Sigmoid colon (tissue), 3 donors: ENCODE measurements around the gene BATF2.

Experiments
- POLR2A ChIP-seq, 2 donors: fragments of 450-650 bp; IDR thresholded peaks; one replicate each; pipeline ENCODE4 v1.6.1; 2016; ENCODE audit warnings: antibody characterized with exemption in 2 of 2, mild to moderate bottlenecking in 2 of 2, moderate library complexity in 2 of 2
- TF ChIP-seq, protein P1 (sequence below), 4 experiments: fragments of 450-650 bp in 3 of 4; fragments of 200-600 bp in 1 of 4; IDR thresholded peaks; one replicate each; pipeline ENCODE4 v1.5.1; 2016 to 2019; ENCODE audit warnings: antibody characterized with exemption in 4 of 4, mild to moderate bottlenecking in 3 of 4, moderate library complexity in 2 of 4

DNA sequence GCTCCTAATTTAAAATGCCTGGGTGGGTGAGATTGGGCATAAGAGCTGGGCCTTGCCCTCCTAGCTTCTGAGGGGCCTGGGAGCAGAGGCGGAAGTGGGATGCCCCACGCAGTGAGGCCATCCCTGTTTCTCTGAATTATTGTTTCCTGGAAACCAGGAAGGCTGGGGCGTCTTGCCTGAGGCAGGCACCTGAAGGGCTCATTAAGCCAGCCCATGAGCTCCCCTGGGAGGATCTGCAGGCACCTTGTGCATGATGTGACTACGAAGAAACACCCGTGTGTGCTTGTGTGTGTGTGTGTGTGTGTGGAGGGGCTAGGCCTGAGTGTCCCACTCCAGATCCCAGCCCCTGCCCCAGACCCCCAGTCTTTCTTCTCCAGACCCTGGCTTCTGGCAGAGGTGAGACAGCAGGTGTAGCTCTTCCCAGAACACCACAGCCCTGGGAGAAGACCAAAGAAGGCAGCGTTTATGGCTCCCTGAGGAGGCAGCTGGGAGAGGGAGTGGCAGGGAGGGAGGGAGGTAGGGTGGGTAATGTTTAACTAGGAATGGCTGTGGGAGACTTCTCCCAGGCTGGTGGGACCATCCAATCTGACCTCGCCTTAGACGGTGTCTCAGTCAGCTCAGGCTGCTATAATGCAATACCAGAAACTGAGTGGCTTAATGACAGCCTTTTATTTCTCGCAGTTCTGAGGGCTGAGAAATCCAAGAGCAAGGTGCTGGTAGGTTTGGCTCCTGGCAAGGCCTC is 2.1 kb upstream of the BATF2 start:
- TF ChIP-seq, protein P1, sequence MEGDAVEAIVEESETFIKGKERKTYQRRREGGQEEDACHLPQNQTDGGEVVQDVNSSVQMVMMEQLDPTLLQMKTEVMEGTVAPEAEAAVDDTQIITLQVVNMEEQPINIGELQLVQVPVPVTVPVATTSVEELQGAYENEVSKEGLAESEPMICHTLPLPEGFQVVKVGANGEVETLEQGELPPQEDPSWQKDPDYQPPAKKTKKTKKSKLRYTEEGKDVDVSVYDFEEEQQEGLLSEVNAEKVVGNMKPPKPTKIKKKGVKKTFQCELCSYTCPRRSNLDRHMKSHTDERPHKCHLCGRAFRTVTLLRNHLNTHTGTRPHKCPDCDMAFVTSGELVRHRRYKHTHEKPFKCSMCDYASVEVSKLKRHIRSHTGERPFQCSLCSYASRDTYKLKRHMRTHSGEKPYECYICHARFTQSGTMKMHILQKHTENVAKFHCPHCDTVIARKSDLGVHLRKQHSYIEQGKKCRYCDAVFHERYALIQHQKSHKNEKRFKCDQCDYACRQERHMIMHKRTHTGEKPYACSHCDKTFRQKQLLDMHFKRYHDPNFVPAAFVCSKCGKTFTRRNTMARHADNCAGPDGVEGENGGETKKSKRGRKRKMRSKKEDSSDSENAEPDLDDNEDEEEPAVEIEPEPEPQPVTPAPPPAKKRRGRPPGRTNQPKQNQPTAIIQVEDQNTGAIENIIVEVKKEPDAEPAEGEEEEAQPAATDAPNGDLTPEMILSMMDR (IDR thresholded peaks at IDR 0.05), result no peak
- TF ChIP-seq POLR2A (IDR thresholded peaks at IDR 0.05), result no peak
